Adrenal gland (tissue), 5 donors: ENCODE measurements around the gene RACK1.

Experiments used
- POLR2A ChIP-seq, 2 donors: fragments of 450-650 bp; IDR thresholded peaks; one replicate each; pipeline ENCODE4 v1.6.1; 2017; ENCODE audit warnings: antibody characterized with exemption in 2 of 2, mild to moderate bottlenecking in 2 of 2, moderate library complexity in 1 of 2
- TF ChIP-seq, protein P1 (sequence below), 6 experiments: fragments of 450-650 bp in 4 of 6; fragments of 200-600 bp in 2 of 6; sonication (generic) in 1 of 6; IDR thresholded peaks; 1 replicate in 5 of 6; 2 replicates in 1 of 6; pipeline versions ENCODE4 v1.5.1 to v1.8.0; 2016 to 2021; ENCODE audit warnings: antibody characterized with exemption in 6 of 6, mild to moderate bottlenecking in 2 of 6, moderate library complexity in 1 of 6
- donor health status: DM: no; HTN: no; CAD: no.

DNA sequence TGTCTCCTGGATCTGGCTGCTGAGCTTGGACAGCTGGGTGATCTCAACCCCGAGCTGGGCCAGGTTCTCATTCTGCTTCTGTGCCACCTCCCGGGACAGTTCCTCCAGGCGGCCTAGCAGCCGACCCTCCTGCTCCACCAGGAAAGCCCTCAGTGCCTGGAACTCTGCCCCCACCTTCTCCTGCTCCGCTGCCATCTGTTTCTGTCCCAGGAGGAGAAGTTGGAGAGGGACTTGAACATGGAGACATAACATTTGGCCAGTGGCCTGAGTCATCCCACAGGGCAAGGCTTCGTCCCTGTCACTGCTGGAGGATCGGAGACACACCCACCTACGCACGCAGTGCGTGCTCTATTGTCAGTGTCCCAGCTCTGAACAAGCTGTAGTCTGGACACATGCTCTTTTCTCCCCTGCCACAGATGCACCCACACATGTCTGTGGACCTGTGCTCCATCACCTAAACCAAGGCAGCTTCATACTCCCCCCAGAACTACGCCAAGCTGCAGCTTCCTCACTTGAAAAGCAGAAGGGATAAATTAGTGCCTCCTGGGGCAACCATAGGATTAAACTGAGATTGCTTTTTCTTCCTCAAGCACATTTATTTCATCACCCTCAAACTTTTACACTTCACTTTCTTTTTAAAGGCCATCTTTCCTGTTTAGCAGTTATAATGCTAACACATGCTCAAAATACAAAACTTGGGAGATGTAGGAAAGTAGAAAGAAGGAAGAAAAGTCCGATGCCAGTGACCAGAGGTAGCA is 43.6 kb downstream of the RACK1 start:
- TF ChIP-seq, protein P1, sequence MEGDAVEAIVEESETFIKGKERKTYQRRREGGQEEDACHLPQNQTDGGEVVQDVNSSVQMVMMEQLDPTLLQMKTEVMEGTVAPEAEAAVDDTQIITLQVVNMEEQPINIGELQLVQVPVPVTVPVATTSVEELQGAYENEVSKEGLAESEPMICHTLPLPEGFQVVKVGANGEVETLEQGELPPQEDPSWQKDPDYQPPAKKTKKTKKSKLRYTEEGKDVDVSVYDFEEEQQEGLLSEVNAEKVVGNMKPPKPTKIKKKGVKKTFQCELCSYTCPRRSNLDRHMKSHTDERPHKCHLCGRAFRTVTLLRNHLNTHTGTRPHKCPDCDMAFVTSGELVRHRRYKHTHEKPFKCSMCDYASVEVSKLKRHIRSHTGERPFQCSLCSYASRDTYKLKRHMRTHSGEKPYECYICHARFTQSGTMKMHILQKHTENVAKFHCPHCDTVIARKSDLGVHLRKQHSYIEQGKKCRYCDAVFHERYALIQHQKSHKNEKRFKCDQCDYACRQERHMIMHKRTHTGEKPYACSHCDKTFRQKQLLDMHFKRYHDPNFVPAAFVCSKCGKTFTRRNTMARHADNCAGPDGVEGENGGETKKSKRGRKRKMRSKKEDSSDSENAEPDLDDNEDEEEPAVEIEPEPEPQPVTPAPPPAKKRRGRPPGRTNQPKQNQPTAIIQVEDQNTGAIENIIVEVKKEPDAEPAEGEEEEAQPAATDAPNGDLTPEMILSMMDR (IDR thresholded peaks at IDR 0.05) = no peak
- no peak for TF ChIP-seq POLR2A (IDR thresholded peaks at IDR 0.05)
